ENCODE measurements around the gene UTP14A. TPM values are rescaled to one million over a fixed set of nuclear protein-coding genes. Genes with fewer than 3 reads are reported as not detected.
A peak's percentile ranks its signal among the peaks of the same experiment; 100 is the strongest.

UTP14A gene
- total RNA-seq, 1 donor from 2014 or later, result 20.7 TPM

GRCh38 chrX:129956145-129956544 is 50.2 kb downstream of the UTP14A start:
- no peaks in the 10 kb centered on the region for H3K9me3 Mint-ChIP-seq (ENCODE audit: unreplicated experiment)
- no peak for DNase-seq (ENCODE audit: extremely low spot score, unreplicated experiment)
- peaks cover 12% of the 10 kb centered on the region for H3K4me1 Mint-ChIP-seq (ENCODE audit: unreplicated experiment)
- H3K27me3 Mint-ChIP-seq (ENCODE audit: unreplicated experiment), result no peaks in the 10 kb centered on the region
- H3K36me3 Mint-ChIP-seq (ENCODE audit: unreplicated experiment), result no peaks in the 10 kb centered on the region
- no peak overlapping the region for H3K27ac Mint-ChIP-seq (ENCODE audit: unreplicated experiment)
- peak overlapping the region; percentile 28 for H3K4me3 Mint-ChIP-seq (ENCODE audit: unreplicated experiment)
- no peak for TF ChIP-seq CTCF (IDR thresholded peaks at IDR 0.05)

- no peaks in the 10 kb centered on the region for H3K9me3 Mint-ChIP-seq (ENCODE audit: unreplicated experiment)
- H3K4me1 Mint-ChIP-seq (ENCODE audit: unreplicated experiment), result peaks cover 16% of the 10 kb centered on the region
- no peak for DNase-seq (ENCODE audit: extremely low spot score, unreplicated experiment)
- no peaks in the 10 kb centered on the region for H3K27me3 Mint-ChIP-seq (ENCODE audit: unreplicated experiment)
- peak overlapping the region; percentile 65 for H3K4me3 Mint-ChIP-seq (ENCODE audit: unreplicated experiment)
- no peak for TF ChIP-seq CTCF (IDR thresholded peaks at IDR 0.05)
- H3K27ac Mint-ChIP-seq (ENCODE audit: unreplicated experiment), result no peak overlapping the region
- no peaks in the 10 kb centered on the region for H3K36me3 Mint-ChIP-seq (ENCODE audit: unreplicated experiment)
These were observed 50.8 kb downstream of the UTP14A start for GRCh38 chrX:129956765-129957164.

GRCh38 chrX:129957241-129958082 is 51.5 kb downstream of the UTP14A start:
- Mint-ChIP-seq H3K4me3 (ENCODE audit: unreplicated experiment) (peak overlapping the region; percentile 65), H3K27me3 (ENCODE audit: unreplicated experiment) (no peaks in the 10 kb centered on the region), H3K27ac (ENCODE audit: unreplicated experiment) (no peak overlapping the region), H3K4me1 (ENCODE audit: unreplicated experiment) (peaks cover 16% of the 10 kb centered on the region), H3K36me3 (ENCODE audit: unreplicated experiment) (no peaks in the 10 kb centered on the region), H3K9me3 (ENCODE audit: unreplicated experiment) (no peaks in the 10 kb centered on the region)
- TF ChIP-seq CTCF (IDR thresholded peaks at IDR 0.05), result no peak
- DNase-seq (ENCODE audit: extremely low spot score, unreplicated experiment), result peak; percentile 85

GRCh38 chrX:129958083-129958465 is 52.1 kb downstream of the UTP14A start:
- no peak for TF ChIP-seq CTCF (IDR thresholded peaks at IDR 0.05)
- H3K36me3 Mint-ChIP-seq (ENCODE audit: unreplicated experiment), result no peaks in the 10 kb centered on the region
- H3K9me3 Mint-ChIP-seq (ENCODE audit: unreplicated experiment), result no peaks in the 10 kb centered on the region
- no peak for DNase-seq (ENCODE audit: extremely low spot score, unreplicated experiment)
- H3K27ac Mint-ChIP-seq (ENCODE audit: unreplicated experiment), result no peak overlapping the region
- H3K4me3 Mint-ChIP-seq (ENCODE audit: unreplicated experiment), result peak overlapping the region; percentile 44
- peaks cover 13% of the 10 kb centered on the region for H3K4me1 Mint-ChIP-seq (ENCODE audit: unreplicated experiment)
- H3K27me3 Mint-ChIP-seq (ENCODE audit: unreplicated experiment), result no peaks in the 10 kb centered on the region

- H3K4me3 Mint-ChIP-seq (ENCODE audit: unreplicated experiment), result no peak overlapping the region
- H3K4me1 Mint-ChIP-seq (ENCODE audit: unreplicated experiment), result peaks cover 18% of the 10 kb centered on the region
- H3K9me3 Mint-ChIP-seq (ENCODE audit: unreplicated experiment), result no peaks in the 10 kb centered on the region
- TF ChIP-seq CTCF (IDR thresholded peaks at IDR 0.05), result no peak
- H3K27ac Mint-ChIP-seq (ENCODE audit: unreplicated experiment), result no peak overlapping the region
- no peaks in the 10 kb centered on the region for H3K27me3 Mint-ChIP-seq (ENCODE audit: unreplicated experiment)
- no peaks in the 10 kb centered on the region for H3K36me3 Mint-ChIP-seq (ENCODE audit: unreplicated experiment)
- DNase-seq (ENCODE audit: extremely low spot score, unreplicated experiment), result no peak
These were observed 53.0 kb downstream of the UTP14A start for GRCh38 chrX:129958814-129959492.
